CD1c-positive myeloid dendritic cell (primary cell): ENCODE results near the gene MCUR1.
"Not testable (repeated sequence)": the region's sequence is repeated elsewhere in the genome, so short reads cannot be mapped to it uniquely, and the experiment has no call there.

Source experiments
- DNase-seq: peaks from one replicate; pipeline ENCODE4 v3.0.0-alpha.2; 2016; ENCODE audit errors: extremely low spot score

MCUR1 gene

GRCh38 chr6:13828656-13829301 is 14.4 kb upstream of the MCUR1 start:
- not testable (repeated sequence) for DNase-seq

GRCh38 chr6:13827032-13827431 is 12.7 kb upstream of the MCUR1 start:
- peak; percentile 34 for DNase-seq

GRCh38 chr6:13825871-13826270 is 11.5 kb upstream of the MCUR1 start:
- DNase-seq: no peak

DNA sequence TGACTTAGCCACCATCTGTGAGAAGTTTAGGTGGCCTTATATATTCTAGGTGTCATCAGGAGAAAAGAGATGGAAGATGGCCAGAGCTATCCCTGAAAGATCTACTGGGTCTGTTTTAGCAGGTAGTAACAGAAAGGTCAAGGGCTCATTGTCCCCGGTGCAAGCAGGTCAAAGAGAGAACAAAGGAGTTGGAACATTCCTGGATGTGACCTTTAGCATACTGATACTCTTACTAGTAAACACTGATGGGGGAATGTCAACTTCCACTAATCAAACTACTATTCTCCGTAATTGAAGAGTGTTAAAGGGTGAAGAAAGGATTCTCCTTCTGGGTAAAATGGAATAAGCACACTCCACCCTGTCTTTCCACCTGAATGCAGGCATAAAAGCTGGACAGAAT is 4.0 kb upstream of the MCUR1 start:
- no peak for DNase-seq

GRCh38 chr6:13814938-13815575 is 700 bp upstream of the MCUR1 start:
- peak; percentile 68 for DNase-seq

- peak; percentile 80 for DNase-seq
These were observed 659 bp downstream of the MCUR1 start for GRCh38 chr6:13813621-13814175.

GRCh38 chr6:13813026-13813425 is 1.3 kb downstream of the MCUR1 start:
- peak; percentile 23 for DNase-seq

DNA sequence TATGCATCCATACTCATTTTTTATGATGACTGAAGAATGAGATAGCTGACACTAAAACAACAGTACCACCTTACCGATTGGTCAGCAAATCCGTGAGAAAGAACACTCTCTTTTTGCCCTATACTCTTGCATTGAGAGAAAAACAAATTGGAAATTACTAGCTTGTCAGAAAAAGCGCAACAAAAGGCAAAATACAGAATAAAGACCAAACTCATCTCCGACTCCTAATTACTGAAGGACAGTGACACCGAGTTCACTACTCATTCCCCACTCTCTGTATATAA is 2.1 kb downstream of the MCUR1 start:
- DNase-seq: no peak

DNA sequence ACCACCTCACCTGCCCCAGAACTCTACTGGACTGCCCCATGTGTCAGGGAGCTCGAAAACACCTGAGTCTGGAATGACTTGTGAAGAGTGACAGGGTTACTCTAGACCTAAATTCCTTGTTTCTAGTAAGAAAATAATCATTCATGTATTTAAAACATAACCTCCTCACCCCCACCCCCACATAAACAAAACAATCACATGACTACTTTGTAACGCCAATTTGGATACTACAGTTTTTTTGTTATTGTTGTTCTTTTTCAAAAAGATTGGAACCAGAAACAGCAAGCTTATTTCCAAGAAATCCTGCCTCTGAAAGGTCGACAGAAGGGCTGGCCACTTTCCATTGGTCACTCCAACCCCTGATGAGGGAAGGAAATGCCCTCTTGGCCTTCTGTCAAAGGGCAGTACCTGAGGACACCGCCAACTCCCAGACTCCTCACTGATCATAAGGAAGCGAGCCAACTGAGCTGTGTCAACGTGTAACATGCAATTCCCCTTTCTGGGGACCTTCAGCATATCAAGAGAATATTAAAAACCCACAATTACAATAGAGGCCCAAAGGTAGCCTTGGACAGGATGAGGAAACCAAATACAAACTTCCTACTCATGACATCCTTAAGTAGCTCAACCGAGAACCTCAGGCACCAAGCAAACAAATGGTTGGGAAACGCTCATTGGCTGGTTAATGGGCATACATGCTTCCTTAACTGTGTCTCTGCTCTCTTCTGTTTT is 2.6 kb downstream of the MCUR1 start:
- DNase-seq: peak; percentile 53

DNA sequence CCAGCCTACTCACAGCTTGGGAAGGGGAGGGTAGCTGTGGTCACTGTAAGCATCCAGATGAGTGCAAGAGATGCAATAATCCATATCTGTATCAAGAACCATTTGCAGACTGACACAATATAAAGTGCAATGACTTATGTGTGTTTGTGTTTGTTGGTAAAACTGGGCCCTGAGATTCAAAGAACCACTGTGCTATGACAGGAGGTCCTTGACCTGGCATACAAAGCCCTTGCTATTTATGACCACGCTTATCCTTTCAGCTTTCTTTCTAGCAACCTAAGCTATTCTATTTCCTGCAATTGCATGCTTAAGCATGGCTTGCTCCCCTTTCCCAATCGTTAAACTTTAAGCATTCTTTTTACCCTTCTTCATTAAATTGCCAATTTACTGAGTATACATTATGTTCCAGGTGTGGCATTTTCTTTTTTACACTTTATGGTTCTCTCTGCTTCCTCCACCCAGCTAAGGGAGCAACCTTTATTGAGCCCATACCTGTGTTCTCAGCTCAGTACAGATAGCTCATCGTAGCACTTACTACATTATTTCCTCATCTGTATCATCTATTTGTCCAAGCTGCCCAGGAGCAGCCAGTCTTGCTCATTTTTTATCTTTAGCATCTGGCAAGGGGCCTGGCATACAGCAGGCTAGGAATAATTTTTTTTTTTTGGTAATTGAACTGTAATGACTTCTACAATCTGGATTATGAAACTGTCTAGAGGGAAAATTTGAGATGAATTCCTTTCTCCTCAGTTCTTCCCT is 3.5 kb downstream of the MCUR1 start:
- no peak for DNase-seq

- DNase-seq: no peak
These were observed 5.6 kb downstream of the MCUR1 start for GRCh38 chr6:13808801-13809200.

DNA sequence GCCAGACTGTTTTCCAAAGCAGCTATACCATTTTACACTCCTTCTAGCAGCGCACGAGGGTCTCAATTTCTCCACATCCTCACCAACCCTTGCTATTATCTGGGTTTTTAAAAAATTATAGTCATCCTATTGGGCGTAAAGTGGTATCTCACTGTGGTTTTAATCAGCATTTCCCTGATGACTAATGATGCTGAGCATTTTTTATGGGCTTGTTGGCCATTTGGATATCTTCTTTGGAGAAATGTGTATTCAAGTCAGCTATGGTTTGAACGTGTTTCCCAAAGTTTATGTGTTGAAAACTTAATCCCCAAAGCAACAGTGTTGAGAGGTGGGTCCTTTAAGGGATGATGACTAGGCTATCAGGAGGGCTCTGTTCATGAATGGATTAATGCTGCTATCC is 6.7 kb downstream of the MCUR1 start:
- no peak for DNase-seq

- no peak for DNase-seq
These were observed 10.8 kb downstream of the MCUR1 start for GRCh38 chr6:13803581-13803980.

GRCh38 chr6:13800615-13801014 is 13.7 kb downstream of the MCUR1 start:
- no peak for DNase-seq

DNA sequence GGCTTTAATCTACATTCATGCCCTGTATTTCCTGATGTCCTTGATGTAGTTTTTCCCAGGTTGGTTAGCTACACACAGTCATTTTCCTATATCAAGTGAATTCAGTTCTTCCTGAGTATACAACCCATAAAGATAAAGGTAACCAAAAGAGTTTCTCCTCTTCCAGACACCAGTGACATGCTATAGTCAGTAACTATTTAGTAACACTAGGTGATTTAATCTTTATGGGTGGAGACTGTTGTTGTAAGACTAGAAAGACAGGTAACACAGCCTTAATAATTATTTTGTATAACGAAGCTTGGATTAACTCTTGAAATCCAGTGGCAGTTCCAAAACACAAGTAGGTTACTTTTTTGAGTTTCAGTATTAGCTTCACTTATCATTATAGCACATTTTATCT is 17.6 kb downstream of the MCUR1 start:
- no peak for DNase-seq

DNA sequence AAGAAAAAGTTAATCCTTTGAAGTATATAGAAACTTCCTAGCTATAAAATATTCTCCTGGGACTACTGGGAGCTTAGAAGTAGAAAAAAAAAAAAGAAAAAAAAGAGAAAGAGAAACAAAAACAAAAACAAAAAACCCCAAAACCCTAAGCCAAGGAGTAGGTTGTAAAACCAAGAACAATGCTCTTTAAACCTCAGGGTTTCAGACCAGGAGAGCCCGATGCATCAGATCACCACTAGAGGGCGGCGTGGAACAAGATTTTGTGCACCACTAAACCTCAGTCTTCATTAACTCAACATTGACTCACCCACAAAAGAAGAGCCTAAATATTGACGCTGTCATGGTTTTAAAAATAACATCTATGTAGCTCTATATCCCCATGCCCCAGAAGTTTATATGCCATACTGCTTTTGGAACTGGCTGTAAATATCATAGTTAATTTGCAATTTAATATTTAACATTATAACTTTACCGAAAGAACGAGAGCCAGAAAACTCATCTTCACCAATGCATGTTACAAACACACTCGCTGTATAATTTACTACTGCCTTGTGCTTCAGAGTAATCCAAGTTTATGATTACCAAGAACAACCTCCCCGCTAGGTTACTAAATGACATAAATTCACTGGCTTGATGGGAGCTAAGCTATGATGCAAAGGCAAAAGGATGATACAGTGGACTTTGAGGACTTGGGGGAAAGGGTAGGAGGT is 19.2 kb downstream of the MCUR1 start:
- peak; percentile 85 for DNase-seq

GRCh38 chr6:13794184-13794583 is 20.2 kb downstream of the MCUR1 start:
- no peak for DNase-seq

GRCh38 chr6:13789746-13790145 is 24.6 kb downstream of the MCUR1 start:
- DNase-seq: no peak

DNA sequence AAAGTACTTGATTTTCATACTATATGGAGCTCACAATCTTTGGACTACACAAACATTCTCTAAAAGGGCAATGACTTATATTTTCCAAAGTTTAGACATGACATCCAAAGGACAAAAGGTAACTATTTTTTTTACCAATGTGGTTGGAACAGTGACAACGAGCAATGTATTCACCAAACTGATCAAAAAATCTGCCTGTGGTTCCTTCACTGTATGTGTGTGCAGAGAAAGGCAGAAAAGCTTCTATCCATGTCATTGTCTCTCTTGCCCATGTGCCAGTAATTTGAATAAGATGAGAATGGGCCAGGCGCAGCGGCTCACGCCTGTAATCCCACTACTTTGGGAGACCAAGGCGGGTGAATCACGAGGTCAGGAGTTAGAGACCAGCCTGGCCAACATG is 25.5 kb downstream of the MCUR1 start:
- no peak for DNase-seq

DNA sequence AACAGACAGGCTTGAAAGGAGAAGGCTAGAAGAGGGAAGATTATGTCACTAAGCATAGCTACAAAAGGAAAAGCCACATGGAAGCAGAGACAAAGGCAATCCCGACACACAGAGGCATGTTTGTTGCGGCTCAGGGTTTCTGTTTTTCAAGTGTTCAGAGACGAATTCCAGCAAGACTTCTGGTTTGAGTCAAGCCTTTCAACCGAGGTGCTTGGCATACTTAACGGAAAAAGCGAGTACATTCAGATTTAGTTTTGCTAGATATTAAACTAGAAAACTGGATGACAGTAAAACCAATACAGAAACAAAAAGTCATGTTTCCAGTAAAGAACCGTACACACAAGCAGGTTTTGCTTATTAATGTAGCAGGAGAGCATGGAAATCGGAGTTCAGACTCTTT is 27.2 kb downstream of the MCUR1 start:
- no peak for DNase-seq

DNA sequence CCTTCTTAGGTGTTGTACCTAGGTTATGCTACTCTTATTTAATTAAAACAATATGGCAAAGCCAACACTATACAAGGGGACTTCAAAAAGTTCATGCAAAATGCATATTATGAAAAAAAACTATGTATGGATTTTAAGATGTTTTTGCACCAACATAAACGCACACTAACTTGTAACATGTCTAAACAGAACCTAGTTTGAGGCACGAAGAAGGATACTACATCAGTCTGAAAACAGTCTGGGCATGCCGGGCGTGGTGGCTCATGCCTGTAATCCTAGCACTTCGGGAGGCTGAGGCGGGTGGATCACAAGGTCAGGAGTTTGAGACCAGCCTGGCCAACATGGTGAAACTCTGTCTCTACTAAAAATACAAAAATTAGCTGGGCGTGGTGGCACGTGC is 34.2 kb downstream of the MCUR1 start:
- not testable (repeated sequence) for DNase-seq

DNA sequence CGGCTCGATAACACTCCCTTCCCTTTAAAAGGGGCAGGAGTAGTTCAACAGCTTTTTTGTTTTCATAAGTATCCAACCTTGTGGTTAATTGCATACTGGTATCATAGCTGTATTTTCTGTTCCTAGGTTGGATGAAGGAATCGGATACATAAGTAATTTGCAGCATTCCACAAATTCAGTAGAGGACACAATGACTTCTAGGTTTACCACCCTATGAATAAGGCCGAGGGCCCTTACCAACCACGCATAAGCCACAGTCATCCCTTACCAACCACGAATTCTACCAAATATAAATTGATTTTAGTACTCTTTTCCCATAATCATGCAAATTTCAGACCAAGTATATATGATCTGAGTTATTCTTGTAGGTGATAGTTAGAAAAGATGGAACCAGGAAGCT is 36.3 kb downstream of the MCUR1 start:
- DNase-seq: no peak
